HTR-8/SVneo (cell line): Measurements from ENCODE around the gene RIC8B.

Experiments
- DNase-seq: peaks from one replicate; pipeline ENCODE4 v3.0.0; 2011; ENCODE audit warnings: low spot score, mixed read lengths; ENCODE audit not compliant: insufficient read length
- FAIRE-seq: peaks from 2 replicates; lab custom pipeline; 2011; peaks lifted over from hg19 to GRCh38; lab: Jason Lieb, UNC

RIC8B gene

GRCh38 chr12:106757623-106758348 lies 16.7 kb upstream of the RIC8B start:
- FAIRE-seq: no peak
- DNase-seq: no peak

- no peak for FAIRE-seq
- DNase-seq: no peak
Observed at GRCh38 chr12:106758349-106759110, 16.0 kb upstream of the RIC8B start.

GRCh38 chr12:106759526-106760183 lies 14.8 kb upstream of the RIC8B start:
- FAIRE-seq (no peak), DNase-seq (no peak)

GRCh38 chr12:106760184-106760531 lies 14.3 kb upstream of the RIC8B start:
- no peak for FAIRE-seq

GRCh38 chr12:106764220-106764619 lies 10.3 kb upstream of the RIC8B start:
- FAIRE-seq: no peak
- DNase-seq: no peak

More at GRCh38 chr12:106760184-106760531, 14.3 kb upstream of the RIC8B start:
- no peak for DNase-seq

GRCh38 chr12:106764738-106765137 lies 9.7 kb upstream of the RIC8B start:
- FAIRE-seq (no peak), DNase-seq (no peak)

GRCh38 chr12:106766393-106766826 lies 8.1 kb upstream of the RIC8B start:
- DNase-seq (no peak), FAIRE-seq (no peak)

- FAIRE-seq (no peak), DNase-seq (no peak)
Observed at GRCh38 chr12:106767206-106767605, 7.3 kb upstream of the RIC8B start.

- FAIRE-seq: no peak
Observed at GRCh38 chr12:106767954-106768822, 6.3 kb upstream of the RIC8B start.

GRCh38 chr12:106769078-106769477 lies 5.4 kb upstream of the RIC8B start:
- no peak for DNase-seq
- FAIRE-seq: no peak

More at GRCh38 chr12:106767954-106768822, 6.3 kb upstream of the RIC8B start:
- peak; percentile 25 for DNase-seq

- DNase-seq: no peak
- FAIRE-seq: no peak
Observed at GRCh38 chr12:106769546-106769945, 4.9 kb upstream of the RIC8B start.

GRCh38 chr12:106771425-106771824 lies 3.1 kb upstream of the RIC8B start:
- FAIRE-seq (no peak), DNase-seq (no peak)

- FAIRE-seq (no peak), DNase-seq (no peak)
Observed at GRCh38 chr12:106773286-106774004, 1.0 kb upstream of the RIC8B start.

- DNase-seq: no peak
Observed at GRCh38 chr12:106774808-106775524, 484 bp downstream of the RIC8B start.

GRCh38 chr12:106776897-106777296 lies 2.4 kb downstream of the RIC8B start:
- DNase-seq: no peak
- no peak for FAIRE-seq

More at GRCh38 chr12:106774808-106775524, 484 bp downstream of the RIC8B start:
- FAIRE-seq: no peak

GRCh38 chr12:106780010-106780631 lies 5.6 kb downstream of the RIC8B start:
- FAIRE-seq: no peak
- peak; percentile 20 for DNase-seq

GRCh38 chr12:106782619-106783018 lies 8.1 kb downstream of the RIC8B start:
- DNase-seq (no peak), FAIRE-seq (no peak)

- DNase-seq (no peak), FAIRE-seq (no peak)
Observed at GRCh38 chr12:106783515-106783914, 9.0 kb downstream of the RIC8B start.
